IMR-90 (cell line): ENCODE results near the gene ADGRG3. TPM values are rescaled to one million over a fixed set of nuclear protein-coding genes. Genes with fewer than 3 reads are reported as not detected.

Source experiments
- ATAC-seq: fragments of 200-7000 bp; cut with Tn5 transposase; 2 replicates; pipeline ENCODE4 v1.9.1; 2020; ENCODE audit warnings: low read depth, mild to moderate bottlenecking, moderate library complexity
- BruUV-seq: library from RNA; stranded (reverse); fragments of 400-500 nt; replicated peaks from 2 replicates; lab custom pipeline; 2021; lab: Mats Ljungman, UMichigan
- CTCF ChIA-PET: fragments of 300-600 bp; formaldehyde crosslinking; extraction: SDS; loops from one replicate; lab custom pipeline; 2021; ENCODE audit warnings: antibody characterized with exemption; lab: Yijun Ruan, JAX
- POLR2A ChIA-PET: fragments of 300-600 bp; sonication (Branson Sonifier 250); formaldehyde crosslinking; loops from one replicate; lab custom pipeline; 2022; ENCODE audit warnings: antibody characterized with exemption; ENCODE audit not compliant: unreplicated experiment; lab: Charles Lee
- DNase-seq: peaks from one replicate; pipeline ENCODE4 v3.0.0; 2013
- H2AFZ ChIP-seq: replicated peaks from 2 replicates; pipeline ENCODE3; 2013; ENCODE audit warnings: low read length, mild to moderate bottlenecking; ENCODE audit not compliant: poor library complexity
- H2AK5ac ChIP-seq: 2 replicates; pipeline ENCODE4 v1.6.1; 2013; ENCODE audit warnings: low read depth, low read length, inconsistent platforms
- H2AK9ac ChIP-seq: replicated peaks from 2 replicates; pipeline ENCODE3; 2013; ENCODE audit warnings: mild to moderate bottlenecking, low read depth, low read length, moderate library complexity; ENCODE audit not compliant: poor library complexity
- H2BK120ac ChIP-seq: 2 replicates; pipeline ENCODE4 v1.6.1; 2013; ENCODE audit warnings: low read depth, low read length, inconsistent platforms
- H2BK15ac ChIP-seq: 3 replicates; pipeline ENCODE4 v1.6.1; 2013; ENCODE audit warnings: low read depth, low read length, inconsistent platforms
- H2BK20ac ChIP-seq: 2 replicates; pipeline ENCODE4 v1.6.1; 2013; ENCODE audit warnings: low read depth, mild to moderate bottlenecking, inconsistent platforms, low read length, moderate library complexity
- H2BK5ac ChIP-seq: 2 replicates; pipeline ENCODE4 v1.6.1; 2013; ENCODE audit warnings: mild to moderate bottlenecking, low read depth, low read length, inconsistent platforms; ENCODE audit not compliant: poor library complexity, severe bottlenecking
- H3K14ac ChIP-seq: replicated peaks from 2 replicates; pipeline ENCODE4 v1.6.1; 2013; ENCODE audit warnings: low read depth, low read length, inconsistent platforms
- H3K18ac ChIP-seq: 2 replicates; pipeline ENCODE4 v1.6.1; 2013; ENCODE audit warnings: low read depth, low read length, control low read depth
- H3K23ac ChIP-seq: 2 replicates; pipeline ENCODE4 v1.6.1; 2013; ENCODE audit warnings: low read depth, low read length, inconsistent platforms
- H3K27ac ChIP-seq: 2 replicates; pipeline ENCODE4 v1.5.1; 2013; ENCODE audit warnings: mild to moderate bottlenecking, control low read depth, low read length; ENCODE audit not compliant: insufficient read depth
- H3K27me3 ChIP-seq: 2 replicates; pipeline ENCODE4 v1.6.1; 2013; ENCODE audit warnings: low read length; ENCODE audit not compliant: control insufficient read depth, insufficient read depth
- H3K36me3 ChIP-seq: 2 replicates; pipeline ENCODE4 v1.6.1; 2013; ENCODE audit warnings: low read length, mixed read lengths; ENCODE audit not compliant: control insufficient read depth, insufficient read depth
- H3K4ac ChIP-seq: 2 replicates; pipeline ENCODE4 v1.6.1; 2013; ENCODE audit warnings: low read depth, low read length, inconsistent platforms
- H3K4me1 ChIP-seq: 2 replicates; pipeline ENCODE4 v1.6.1; 2013; ENCODE audit warnings: low read length, mixed read lengths; ENCODE audit not compliant: control insufficient read depth, insufficient read depth
- H3K4me2 ChIP-seq: 2 replicates; pipeline ENCODE4 v1.6.1; 2013; ENCODE audit warnings: low read depth, mild to moderate bottlenecking, control low read depth, low read length, moderate library complexity
- H3K4me3 ChIP-seq: 2 replicates; pipeline ENCODE4 v1.5.1; 2013; ENCODE audit warnings: low read depth, mild to moderate bottlenecking, control low read depth, low read length, moderate library complexity; ENCODE audit not compliant: insufficient read depth
- H3K56ac ChIP-seq: 2 replicates; pipeline ENCODE4 v1.6.1; 2013; ENCODE audit warnings: low read length, inconsistent platforms; ENCODE audit not compliant: insufficient read depth; ENCODE audit errors: extremely low read depth
- H3K79me1 ChIP-seq, 2 experiments: 2 replicates each; pipeline ENCODE4 v1.6.1; 2013; ENCODE audit warnings: low read length in 2 of 2, inconsistent platforms in 1 of 2, low read depth in 1 of 2
- H3K9ac ChIP-seq: 2 replicates; pipeline ENCODE4 v1.6.1; 2013; ENCODE audit warnings: low read depth, low read length, control low read depth
- H3K9me1 ChIP-seq: 2 replicates; pipeline ENCODE4 v1.6.1; 2013; ENCODE audit warnings: low read length, inconsistent platforms; ENCODE audit not compliant: insufficient read depth
- H3K9me3 ChIP-seq: 2 replicates; pipeline ENCODE4 v1.6.1; 2013; ENCODE audit warnings: low read length; ENCODE audit not compliant: control insufficient read depth, insufficient read depth
- H4K20me1 ChIP-seq: 2 replicates; pipeline ENCODE4 v1.6.1; 2013; ENCODE audit warnings: low read length, inconsistent platforms; ENCODE audit not compliant: insufficient read depth
- H4K5ac ChIP-seq: 2 replicates; pipeline ENCODE4 v1.6.1; 2013; ENCODE audit warnings: mild to moderate bottlenecking, low read depth, low read length, control low read depth
- H4K8ac ChIP-seq, 2 experiments: 2 replicates each; pipeline ENCODE4 v1.6.1; 2013; ENCODE audit warnings: low read depth in 2 of 2, low read length in 2 of 2, control low read depth in 1 of 2, inconsistent platforms in 1 of 2
- H4K91ac ChIP-seq: 2 replicates; pipeline ENCODE4 v1.6.1; 2013; ENCODE audit warnings: low read depth, low read length, inconsistent platforms; ENCODE audit not compliant: insufficient read depth
- BHLHE40 ChIP-seq: fragments of 150-350 bp; IDR thresholded peaks from 2 replicates; pipeline ENCODE4 v1.6.1; 2016; ENCODE audit warnings: mild to moderate bottlenecking, low read depth, low read length
- CEBPB ChIP-seq: IDR thresholded peaks from 2 replicates; pipeline ENCODE4 v1.6.1; 2012; ENCODE audit warnings: low read depth, low read length, improper control_type of control experiment
- CHD1 ChIP-seq: IDR thresholded peaks from 2 replicates; pipeline ENCODE4 v1.6.1; 2012; ENCODE audit warnings: low read depth, low read length, improper control_type of control experiment
- FOS ChIP-seq: fragments of 150-350 bp; IDR thresholded peaks from 2 replicates; pipeline ENCODE4 v1.6.1; 2016; ENCODE audit warnings: low read depth, low read length
- MXI1 ChIP-seq: IDR thresholded peaks from 2 replicates; pipeline ENCODE4 v1.6.1; 2012; ENCODE audit warnings: low read depth, mild to moderate bottlenecking, low read length, moderate library complexity, borderline replicate concordance
- RAD21 ChIP-seq: IDR thresholded peaks from 2 replicates; pipeline ENCODE4 v1.6.1; 2012; ENCODE audit warnings: low read length, improper control_type of control experiment
- RCOR1 ChIP-seq: IDR thresholded peaks from 2 replicates; pipeline ENCODE4 v1.6.1; 2012; ENCODE audit warnings: mild to moderate bottlenecking, low read length, improper control_type of control experiment; ENCODE audit not compliant: insufficient replicate concordance
- RFX5 ChIP-seq: IDR thresholded peaks from 2 replicates; pipeline ENCODE4 v1.8.0; 2012; ENCODE audit warnings: low read depth, mild to moderate bottlenecking, low read length, moderate library complexity
- WGBS, 2 experiments: methylation state at CpG; one replicate each; pipeline versions ENCODE4 v1.1.5 to v1.1.7; 2013; ENCODE audit warnings: missing lambda C conversion rate in 2 of 2; ENCODE audit not compliant: insufficient read length in 1 of 2; ENCODE audit errors: extremely low coverage in 2 of 2; 5-methylcytosine and 5-hydroxymethylcytosine counted together
- dilution Hi-C: fragments of 300-500 bp; cut with HindIII; formaldehyde crosslinking; loops from one replicate; pipeline ENCODE4 v1.14.3; 2018; ENCODE audit warnings: low sequenced_read_pairs; ENCODE audit not compliant: unreplicated experiment
- in situ Hi-C: fragments of 300-500 bp; cut with MboI; formaldehyde crosslinking; loops from 3 replicates; pipeline ENCODE4 v1.14.3; 2019; ENCODE audit warnings: low sequenced_read_pairs, inconsistent platforms, mixed read lengths
- intact Hi-C: fragments of 100-400 bp; cut with micrococcal nuclease; formaldehyde crosslinking; loops from 2 replicates; pipeline ENCODE4 v1.10.0; 2022
- polyA plus RNA-seq, 3 experiments: library from polyadenylated mRNA; depleted of rRNA; stranded (reverse); fragments of >200 nt; gene quantifications; 2 replicates each; pipeline ENCODE4 v1.2.3, GENCODE V29; 2012; ENCODE audit warnings: low replicate concordance in 1 of 3
- total RNA-seq: library from RNA; depleted of rRNA; stranded (reverse); fragments of >200 nt; gene quantifications from 2 replicates; pipeline ENCODE4 v1.2.3, GENCODE V29; 2012
- TF ChIP-seq, protein P1 (sequence below): fragments of 150-350 bp; IDR thresholded peaks from 2 replicates; pipeline ENCODE4 v1.6.1; 2016; ENCODE audit warnings: low read depth, mild to moderate bottlenecking, low read length, moderate library complexity, borderline replicate concordance
- TF ChIP-seq, protein P2 (sequence below): conservative IDR thresholded peaks from 2 replicates; pipeline ENCODE4 v1.5.1; 2012; ENCODE audit warnings: mild to moderate bottlenecking, low read depth, low read length, improper control_type of control experiment

The ADGRG3 gene
- total and polyA plus RNA-seq, 2 of the 4 experiments (the other 2 are of a cell fraction): not detected

- intact Hi-C loops: loop anchor here (10.0 kb wide), 1 partner anchor 360 kb away; the partner anchor contains the start of genes USB1 and ZNF319
- Histone ChIP-seq H3K9me3 (no peaks in the 10 kb centered on the region), H4K5ac (no peak overlapping the region), H3K79me1 (no peaks in the 10 kb centered on the region), H3K4ac (no peak overlapping the region; the same call in 1 of the 2 replicates), H3K36me3 (no peaks in the 10 kb centered on the region), H3K23ac (no peak overlapping the region), H2AK9ac (peak overlapping the region; percentile 66), H3K4me1 (peaks cover 8% of the 10 kb centered on the region), H2BK120ac (no peak overlapping the region), H3K4me2 (no peak overlapping the region), H3K27me3 (peaks cover 3% of the 10 kb centered on the region), H4K8ac (no peak overlapping the region), H3K4me3 (no peak overlapping the region), H3K56ac (no peak overlapping the region), H3K9me1 (peaks cover 19% of the 10 kb centered on the region), H4K91ac (no peak overlapping the region), H2BK20ac (no peak overlapping the region), H3K18ac (no peak overlapping the region), H4K20me1 (no peaks in the 10 kb centered on the region), H2AK5ac (no peak overlapping the region; the same call in 1 of the 2 replicates), H3K9ac (no peak overlapping the region), H2AFZ (peak overlapping the region; percentile 36), H2BK15ac (no peak overlapping the region), H3K27ac (no peak overlapping the region), H2BK5ac (no peak overlapping the region), H3K14ac (no peak overlapping the region)
- dilution Hi-C loops: no loop called here
- WGBS, 2 experiments: 92% methylated on average over 10 of the region's 11 CpGs; no CpG with 5 or more reads in 1 of the 2 experiments
- DNase-seq: no peak
- CTCF ChIA-PET: interaction anchor here (1.3 kb wide), 1 partner anchor 53 kb away, joined by 3 read pairs; no protein-coding TSS in a partner anchor
- BruUV-seq: no TSS peak
- in situ Hi-C loops: loop anchor here (5.0 kb wide), 1 partner anchor 42 kb away; no protein-coding TSS in a partner anchor
- no peak for TF ChIP-seq RFX5
- TF ChIP-seq, protein P1, sequence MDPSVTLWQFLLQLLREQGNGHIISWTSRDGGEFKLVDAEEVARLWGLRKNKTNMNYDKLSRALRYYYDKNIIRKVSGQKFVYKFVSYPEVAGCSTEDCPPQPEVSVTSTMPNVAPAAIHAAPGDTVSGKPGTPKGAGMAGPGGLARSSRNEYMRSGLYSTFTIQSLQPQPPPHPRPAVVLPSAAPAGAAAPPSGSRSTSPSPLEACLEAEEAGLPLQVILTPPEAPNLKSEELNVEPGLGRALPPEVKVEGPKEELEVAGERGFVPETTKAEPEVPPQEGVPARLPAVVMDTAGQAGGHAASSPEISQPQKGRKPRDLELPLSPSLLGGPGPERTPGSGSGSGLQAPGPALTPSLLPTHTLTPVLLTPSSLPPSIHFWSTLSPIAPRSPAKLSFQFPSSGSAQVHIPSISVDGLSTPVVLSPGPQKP: no peak
- no peak for TF ChIP-seq MXI1
- no peak for TF ChIP-seq FOS
- TF ChIP-seq RCOR1: no peak
- no peak for TF ChIP-seq BHLHE40
- no peak for TF ChIP-seq CEBPB
- no peak for TF ChIP-seq RAD21
- no peak for TF ChIP-seq CHD1
- TF ChIP-seq, protein P2, sequence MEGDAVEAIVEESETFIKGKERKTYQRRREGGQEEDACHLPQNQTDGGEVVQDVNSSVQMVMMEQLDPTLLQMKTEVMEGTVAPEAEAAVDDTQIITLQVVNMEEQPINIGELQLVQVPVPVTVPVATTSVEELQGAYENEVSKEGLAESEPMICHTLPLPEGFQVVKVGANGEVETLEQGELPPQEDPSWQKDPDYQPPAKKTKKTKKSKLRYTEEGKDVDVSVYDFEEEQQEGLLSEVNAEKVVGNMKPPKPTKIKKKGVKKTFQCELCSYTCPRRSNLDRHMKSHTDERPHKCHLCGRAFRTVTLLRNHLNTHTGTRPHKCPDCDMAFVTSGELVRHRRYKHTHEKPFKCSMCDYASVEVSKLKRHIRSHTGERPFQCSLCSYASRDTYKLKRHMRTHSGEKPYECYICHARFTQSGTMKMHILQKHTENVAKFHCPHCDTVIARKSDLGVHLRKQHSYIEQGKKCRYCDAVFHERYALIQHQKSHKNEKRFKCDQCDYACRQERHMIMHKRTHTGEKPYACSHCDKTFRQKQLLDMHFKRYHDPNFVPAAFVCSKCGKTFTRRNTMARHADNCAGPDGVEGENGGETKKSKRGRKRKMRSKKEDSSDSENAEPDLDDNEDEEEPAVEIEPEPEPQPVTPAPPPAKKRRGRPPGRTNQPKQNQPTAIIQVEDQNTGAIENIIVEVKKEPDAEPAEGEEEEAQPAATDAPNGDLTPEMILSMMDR: no peak
- ATAC-seq: no peak
- POLR2A ChIA-PET: no interaction called here
Observed at GRCh38 chr16:57644383-57645014, 23.6 kb upstream of the ADGRG3 start.
